ENCODE measurements around the gene CHSY1. TPM values are rescaled to one million over a fixed set of nuclear protein-coding genes. Genes with fewer than 3 reads are reported as not detected.

CHSY1 gene
- polyA plus RNA-seq, 1 donor from 2014 or later, result 1.1 TPM

GRCh38 chr15:101185336-101185735, 66.5 kb downstream of the CHSY1 start:
- Mint-ChIP-seq H3K36me3 (peaks cover 6% of the 10 kb centered on the region), H3K9me3 (no peaks in the 10 kb centered on the region), H3K4me3 (no peak overlapping the region), H3K27me3 (no peaks in the 10 kb centered on the region), H3K27ac (no peak overlapping the region), H3K4me1 (peaks cover 18 to 19% (median 18%) of the 10 kb centered on the region in 3 donors)

GRCh38 chr15:101184830-101185229, 67.0 kb downstream of the CHSY1 start:
- peaks cover 16 to 19% (median 18%) of the 10 kb centered on the region in 3 donors for H3K4me1 Mint-ChIP-seq
- H3K27ac Mint-ChIP-seq, result no peak overlapping the region
- H3K9me3 Mint-ChIP-seq, result no peaks in the 10 kb centered on the region
- no peak overlapping the region for H3K4me3 Mint-ChIP-seq
- H3K27me3 Mint-ChIP-seq, result no peaks in the 10 kb centered on the region
- H3K36me3 Mint-ChIP-seq, result peaks cover 4% of the 10 kb centered on the region

- no peak overlapping the region for H3K4me3 Mint-ChIP-seq
- H3K9me3 Mint-ChIP-seq, result no peaks in the 10 kb centered on the region
- no peak overlapping the region for H3K27ac Mint-ChIP-seq
- peaks cover 12 to 17% (median 14%) of the 10 kb centered on the region in 3 donors for H3K4me1 Mint-ChIP-seq
- H3K36me3 Mint-ChIP-seq, result peaks cover 3% of the 10 kb centered on the region
- no peaks in the 10 kb centered on the region for H3K27me3 Mint-ChIP-seq
Measured at GRCh38 chr15:101183931-101184305, 67.9 kb downstream of the CHSY1 start.

- no peak overlapping the region for H3K4me3 Mint-ChIP-seq
- peaks cover 3% of the 10 kb centered on the region for H3K36me3 Mint-ChIP-seq
- H3K27ac Mint-ChIP-seq, result peak overlapping the region in 2 of 3 donors; percentile 6 to 13
- H3K4me1 Mint-ChIP-seq, result peaks cover 7 to 13% (median 11%) of the 10 kb centered on the region in 3 donors
- no peaks in the 10 kb centered on the region for H3K9me3 Mint-ChIP-seq
- H3K27me3 Mint-ChIP-seq, result no peaks in the 10 kb centered on the region
Measured at GRCh38 chr15:101183226-101183930, 68.5 kb downstream of the CHSY1 start.

GRCh38 chr15:101182215-101182614, 69.6 kb downstream of the CHSY1 start:
- Mint-ChIP-seq H3K9me3 (no peaks in the 10 kb centered on the region), H3K27me3 (no peaks in the 10 kb centered on the region), H3K4me3 (no peak overlapping the region), H3K27ac (no peak overlapping the region), H3K36me3 (peaks cover 7% of the 10 kb centered on the region), H3K4me1 (peaks cover 3 to 13% (median 5%) of the 10 kb centered on the region in 3 donors)

GRCh38 chr15:101181349-101181748, 70.5 kb downstream of the CHSY1 start:
- H3K9me3 Mint-ChIP-seq, result no peaks in the 10 kb centered on the region
- H3K36me3 Mint-ChIP-seq, result peaks cover 7% of the 10 kb centered on the region
- H3K27ac Mint-ChIP-seq, result no peak overlapping the region
- H3K4me3 Mint-ChIP-seq, result no peak overlapping the region
- no peaks in the 10 kb centered on the region for H3K27me3 Mint-ChIP-seq
- H3K4me1 Mint-ChIP-seq, result peaks cover 3 to 13% (median 7%) of the 10 kb centered on the region in 3 donors

GRCh38 chr15:101180620-101181307, 71.1 kb downstream of the CHSY1 start:
- Mint-ChIP-seq H3K4me1 (peaks cover 3 to 13% (median 7%) of the 10 kb centered on the region in 3 donors), H3K4me3 (no peak overlapping the region), H3K36me3 (peaks cover 7% of the 10 kb centered on the region), H3K27ac (peak overlapping the region in 1 of 3 donors; percentile 47), H3K9me3 (no peaks in the 10 kb centered on the region), H3K27me3 (no peaks in the 10 kb centered on the region)

- Mint-ChIP-seq H3K27ac (peak overlapping the region in 1 of 3 donors; percentile 63), H3K36me3 (peaks cover 7% of the 10 kb centered on the region), H3K27me3 (no peaks in the 10 kb centered on the region), H3K4me3 (no peak overlapping the region), H3K4me1 (peaks cover 7 to 18% (median 8%) of the 10 kb centered on the region in 3 donors), H3K9me3 (no peaks in the 10 kb centered on the region)
Measured at GRCh38 chr15:101179341-101180153, 72.3 kb downstream of the CHSY1 start.

- H3K36me3 Mint-ChIP-seq, result peaks cover 7% of the 10 kb centered on the region
- peak overlapping the region in 1 of 3 donors; percentile 63 for H3K27ac Mint-ChIP-seq
- H3K27me3 Mint-ChIP-seq, result no peaks in the 10 kb centered on the region
- no peaks in the 10 kb centered on the region for H3K9me3 Mint-ChIP-seq
- no peak overlapping the region for H3K4me3 Mint-ChIP-seq
- peaks cover 7 to 18% (median 8%) of the 10 kb centered on the region in 3 donors for H3K4me1 Mint-ChIP-seq
Measured at GRCh38 chr15:101178931-101179330, 72.9 kb downstream of the CHSY1 start.

- Mint-ChIP-seq H3K27me3 (no peaks in the 10 kb centered on the region), H3K9me3 (no peaks in the 10 kb centered on the region), H3K27ac (no peak overlapping the region), H3K4me1 (peaks cover 7 to 18% (median 8%) of the 10 kb centered on the region in 3 donors), H3K4me3 (no peak overlapping the region), H3K36me3 (peaks cover 7% of the 10 kb centered on the region)
Measured at GRCh38 chr15:101178479-101178878, 73.4 kb downstream of the CHSY1 start.

- Mint-ChIP-seq H3K36me3 (peaks cover 3% of the 10 kb centered on the region), H3K27ac (peak overlapping the region in 1 of 3 donors; percentile 55), H3K9me3 (no peaks in the 10 kb centered on the region), H3K27me3 (no peaks in the 10 kb centered on the region), H3K4me3 (peak overlapping the region in 1 of 4 donors; percentile 52), H3K4me1 (peaks cover 6 to 18% (median 7%) of the 10 kb centered on the region in 3 donors)
Measured at GRCh38 chr15:101177866-101178265, 74.0 kb downstream of the CHSY1 start.

GRCh38 chr15:101176625-101177024, 75.2 kb downstream of the CHSY1 start:
- Mint-ChIP-seq H3K4me3 (no peak overlapping the region), H3K9me3 (no peaks in the 10 kb centered on the region), H3K27ac (no peak overlapping the region), H3K27me3 (no peaks in the 10 kb centered on the region), H3K4me1 (peaks cover 4 to 6% (median 4%) of the 10 kb centered on the region in 3 donors), H3K36me3 (peaks cover 6% of the 10 kb centered on the region)

- H3K27me3 Mint-ChIP-seq, result no peaks in the 10 kb centered on the region
- H3K36me3 Mint-ChIP-seq, result peaks cover 6% of the 10 kb centered on the region
- no peaks in the 10 kb centered on the region for H3K9me3 Mint-ChIP-seq
- H3K27ac Mint-ChIP-seq, result peak overlapping the region in 2 of 3 donors; percentile 56 to 87
- H3K4me3 Mint-ChIP-seq, result peak overlapping the region in 1 of 4 donors; percentile 33
- H3K4me1 Mint-ChIP-seq, result peaks cover 4 to 5% (median 4%) of the 10 kb centered on the region in 3 donors
Measured at GRCh38 chr15:101175401-101175800, 76.4 kb downstream of the CHSY1 start.

- Mint-ChIP-seq H3K9me3 (no peaks in the 10 kb centered on the region), H3K36me3 (peaks cover 6% of the 10 kb centered on the region), H3K27ac (no peak overlapping the region), H3K4me3 (peak overlapping the region in 1 of 4 donors; percentile 71), H3K4me1 (peaks cover 4 to 5% (median 4%) of the 10 kb centered on the region in 3 donors), H3K27me3 (no peaks in the 10 kb centered on the region)
Measured at GRCh38 chr15:101174152-101174920, 77.5 kb downstream of the CHSY1 start.
